Measurements from ENCODE around the gene TUNAR.

DNA sequence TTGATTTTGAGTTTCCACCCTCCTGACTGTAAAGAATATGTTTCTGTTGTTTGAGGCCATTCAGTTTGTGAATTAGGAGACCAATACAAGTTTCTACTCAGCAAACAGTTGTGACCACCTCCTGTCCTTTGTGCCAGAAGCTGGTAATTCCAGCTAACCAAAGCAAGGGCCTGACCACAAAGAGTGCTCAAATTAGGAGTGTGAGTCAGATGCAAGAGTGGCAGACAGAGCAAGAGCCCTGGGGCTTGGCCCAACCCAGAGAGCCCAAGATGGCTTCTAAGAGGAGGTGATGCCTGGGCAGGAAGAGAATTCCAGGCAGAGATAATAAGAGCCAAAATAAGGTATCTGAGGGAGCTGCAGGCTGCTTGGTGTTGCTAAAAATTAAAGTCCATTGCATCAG is 84.8 kb downstream of the TUNAR start:
- TF ChIP-seq, protein P1, sequence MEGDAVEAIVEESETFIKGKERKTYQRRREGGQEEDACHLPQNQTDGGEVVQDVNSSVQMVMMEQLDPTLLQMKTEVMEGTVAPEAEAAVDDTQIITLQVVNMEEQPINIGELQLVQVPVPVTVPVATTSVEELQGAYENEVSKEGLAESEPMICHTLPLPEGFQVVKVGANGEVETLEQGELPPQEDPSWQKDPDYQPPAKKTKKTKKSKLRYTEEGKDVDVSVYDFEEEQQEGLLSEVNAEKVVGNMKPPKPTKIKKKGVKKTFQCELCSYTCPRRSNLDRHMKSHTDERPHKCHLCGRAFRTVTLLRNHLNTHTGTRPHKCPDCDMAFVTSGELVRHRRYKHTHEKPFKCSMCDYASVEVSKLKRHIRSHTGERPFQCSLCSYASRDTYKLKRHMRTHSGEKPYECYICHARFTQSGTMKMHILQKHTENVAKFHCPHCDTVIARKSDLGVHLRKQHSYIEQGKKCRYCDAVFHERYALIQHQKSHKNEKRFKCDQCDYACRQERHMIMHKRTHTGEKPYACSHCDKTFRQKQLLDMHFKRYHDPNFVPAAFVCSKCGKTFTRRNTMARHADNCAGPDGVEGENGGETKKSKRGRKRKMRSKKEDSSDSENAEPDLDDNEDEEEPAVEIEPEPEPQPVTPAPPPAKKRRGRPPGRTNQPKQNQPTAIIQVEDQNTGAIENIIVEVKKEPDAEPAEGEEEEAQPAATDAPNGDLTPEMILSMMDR (IDR thresholded peaks at IDR 0.05), result no peak
- TF ChIP-seq POLR2A (IDR thresholded peaks at IDR 0.05), result no peak
